Hepatocyte (in vitro differentiated cells): ENCODE data around the gene FILIP1L. TPM values are rescaled to one million over a fixed set of nuclear protein-coding genes. Genes with fewer than 3 reads are reported as not detected.

Experiments
- DNase-seq: peaks from one replicate; pipeline ENCODE4 v3.0.0-alpha.2; 2016; ENCODE audit warnings: low spot score
- H2AFZ ChIP-seq: fragments of 200-600 bp; sonication (generic); 2 replicates; pipeline ENCODE4 v1.6.0; 2016; ENCODE audit warnings: antibody characterized with exemption, mild to moderate bottlenecking
- H3K27ac ChIP-seq: fragments of 200-600 bp; sonication (generic); 2 replicates; pipeline ENCODE4 v1.5.1; 2016; ENCODE audit warnings: mild to moderate bottlenecking
- H3K27me3 ChIP-seq: fragments of 200-600 bp; sonication (generic); 2 replicates; pipeline ENCODE4 v1.6.1; 2016
- H3K36me3 ChIP-seq: fragments of 200-600 bp; sonication (generic); replicated peaks from 2 replicates; pipeline ENCODE4 v1.5.1; 2016; ENCODE audit warnings: low read depth; ENCODE audit not compliant: insufficient read depth
- H3K4me1 ChIP-seq: fragments of 200-600 bp; sonication (generic); 2 replicates; pipeline ENCODE4 v1.5.1; 2016; ENCODE audit warnings: mild to moderate bottlenecking, moderate library complexity; ENCODE audit not compliant: insufficient read depth
- H3K4me2 ChIP-seq: fragments of 200-600 bp; sonication (generic); 2 replicates; pipeline ENCODE4 v1.6.0; 2016
- H3K4me3 ChIP-seq: fragments of 200-600 bp; sonication (generic); 2 replicates; pipeline ENCODE4 v1.5.1; 2016; ENCODE audit warnings: mild to moderate bottlenecking
- H3K79me2 ChIP-seq: fragments of 200-600 bp; sonication (generic); 2 replicates; pipeline ENCODE4 v1.6.0; 2017; ENCODE audit warnings: mild to moderate bottlenecking
- H3K9me2 ChIP-seq: fragments of 200-600 bp; sonication (generic); replicated peaks from 2 replicates; pipeline ENCODE4 v1.6.0; 2017; ENCODE audit warnings: mild to moderate bottlenecking; ENCODE audit not compliant: insufficient read depth
- H3K9me3 ChIP-seq: fragments of 200-600 bp; sonication (generic); 2 replicates; pipeline ENCODE4 v1.5.1; 2016; ENCODE audit warnings: low read depth, mild to moderate bottlenecking
- H4K20me1 ChIP-seq: fragments of 200-600 bp; sonication (generic); 2 replicates; pipeline ENCODE4 v1.6.0; 2016; ENCODE audit warnings: mild to moderate bottlenecking; ENCODE audit not compliant: insufficient read depth, poor library complexity, severe bottlenecking
- CTCF ChIP-seq: fragments of 200-600 bp; sonication (generic); IDR thresholded peaks from 2 replicates; pipeline ENCODE4 v1.5.1; 2016; ENCODE audit warnings: antibody characterized with exemption, mild to moderate bottlenecking; ENCODE audit not compliant: poor library complexity
- EZH2 ChIP-seq: fragments of 200-600 bp; sonication (generic); IDR thresholded peaks from 2 replicates; pipeline ENCODE4 v1.6.1; 2016; ENCODE audit warnings: antibody characterized with exemption, mild to moderate bottlenecking, borderline replicate concordance
- EZH2phosphoT487 ChIP-seq: fragments of 200-600 bp; sonication (generic); IDR thresholded peaks from one replicate; pipeline ENCODE4 v1.6.1; 2018; ENCODE audit warnings: antibody characterized with exemption, mild to moderate bottlenecking, low read depth, moderate library complexity; ENCODE audit not compliant: unreplicated experiment, severe bottlenecking
- WGBS: methylation state at CpG from one replicate; pipeline ENCODE4 v1.1.6; 2016; ENCODE audit warnings: low lambda C conversion rate; ENCODE audit errors: missing lambda C conversion rate; 5-methylcytosine and 5-hydroxymethylcytosine counted together
- polyA plus RNA-seq: library from polyadenylated mRNA; unstranded; fragments of >200 nt; fragmentation: Nextera tagmentation; extraction: Ambion mirVana; gene quantifications from 2 replicates; pipeline ENCODE4 v1.2.1, GENCODE V29; 2016
- total RNA-seq: library from RNA; depleted of rRNA; stranded (reverse); fragments of >200 nt; gene quantifications from 2 replicates; pipeline ENCODE4 v1.2.3, GENCODE V29; 2014

Gene FILIP1L
- total and polyA plus RNA-seq, 2 experiments from 2014 or later: 48.2 to 49.4 TPM

- Histone ChIP-seq H3K27ac (peak overlapping the region; percentile 90), H4K20me1 (no peaks in the 10 kb centered on the region), H3K9me2 (no peaks in the 10 kb centered on the region), H3K27me3 (no peaks in the 10 kb centered on the region), H3K79me2 (no peaks in the 10 kb centered on the region), H3K4me1 (peaks cover 33% of the 10 kb centered on the region), H3K4me3 (no peak overlapping the region), H3K4me2 (peak overlapping the region; percentile 8), H3K36me3 (no peaks in the 10 kb centered on the region), H2AFZ (no peak overlapping the region), H3K9me3 (no peaks in the 10 kb centered on the region)
- no peak for DNase-seq
- 53% methylated on average over 1 of the region's 1 CpG for WGBS
- TF ChIP-seq EZH2 (no peak), EZH2phosphoT487 (no peak), CTCF (no peak)
Measured at GRCh38 chr3:99921377-99921695, 193.0 kb downstream of the FILIP1L start.

GRCh38 chr3:99920481-99921376 lies 193.6 kb downstream of the FILIP1L start:
- H2AFZ ChIP-seq: peak overlapping the region; percentile 4
- peak overlapping the region; percentile 22 for H3K4me2 ChIP-seq
- H3K79me2 ChIP-seq: no peaks in the 10 kb centered on the region
- peak; percentile 77 for DNase-seq
- no peaks in the 10 kb centered on the region for H3K27me3 ChIP-seq
- no peak for TF ChIP-seq CTCF
- TF ChIP-seq EZH2: no peak
- TF ChIP-seq EZH2phosphoT487: no peak
- H3K9me2 ChIP-seq: no peaks in the 10 kb centered on the region
- peak overlapping the region; percentile 90 for H3K27ac ChIP-seq
- peaks cover 27% of the 10 kb centered on the region for H3K4me1 ChIP-seq
- WGBS: 38% methylated on average over 10 of the region's 10 CpGs
- H4K20me1 ChIP-seq: no peaks in the 10 kb centered on the region
- no peaks in the 10 kb centered on the region for H3K9me3 ChIP-seq
- H3K4me3 ChIP-seq: no peak overlapping the region
- no peaks in the 10 kb centered on the region for H3K36me3 ChIP-seq

GRCh38 chr3:99919694-99920093 lies 194.6 kb downstream of the FILIP1L start:
- Histone ChIP-seq H3K4me3 (no peak overlapping the region), H2AFZ (peak overlapping the region; percentile 4), H3K4me2 (peak overlapping the region; percentile 22), H3K27me3 (no peaks in the 10 kb centered on the region), H3K4me1 (peaks cover 19% of the 10 kb centered on the region), H3K9me3 (no peaks in the 10 kb centered on the region), H3K27ac (peak overlapping the region; percentile 90), H4K20me1 (no peaks in the 10 kb centered on the region), H3K36me3 (no peaks in the 10 kb centered on the region), H3K9me2 (no peaks in the 10 kb centered on the region), H3K79me2 (no peaks in the 10 kb centered on the region)
- DNase-seq: no peak
- TF ChIP-seq EZH2 (no peak), EZH2phosphoT487 (no peak), CTCF (no peak)
